GM06990 (cell line): Measurements from ENCODE around the gene WDR7.
A peak's percentile ranks its signal among the peaks of the same experiment; 100 is the strongest.

ENCODE experiments used
- DNase-seq: peaks from one replicate; pipeline ENCODE4 v3.0.0-alpha.2; 2011; ENCODE audit not compliant: insufficient read length; ENCODE audit errors: extremely low read depth
- H3K27me3 ChIP-seq: replicated peaks from 2 replicates; pipeline ENCODE4 v1.6.0; 2011; ENCODE audit warnings: low read length; ENCODE audit not compliant: control insufficient read depth, insufficient read depth
- H3K36me3 ChIP-seq: 2 replicates; pipeline ENCODE4 v1.5.1; 2011; ENCODE audit warnings: low read length; ENCODE audit not compliant: control insufficient read depth, insufficient read depth
- H3K4me3 ChIP-seq: replicated peaks from 2 replicates; pipeline ENCODE4 v1.5.1; 2011; ENCODE audit warnings: low read depth, mild to moderate bottlenecking, control low read depth, low read length
- CTCF ChIP-seq: IDR thresholded peaks from 2 replicates; pipeline ENCODE4 v1.5.1; 2011; ENCODE audit warnings: low read length, control low read depth, mild to moderate bottlenecking, inconsistent platforms; ENCODE audit not compliant: insufficient read depth, poor library complexity, severe bottlenecking

WDR7 gene

GRCh38 chr18:56770097-56770496 lies 118.9 kb downstream of the WDR7 start:
- Histone ChIP-seq H3K27me3 (no peaks in the 10 kb centered on the region), H3K36me3 (no peaks in the 10 kb centered on the region), H3K4me3 (no peak overlapping the region)
- TF ChIP-seq CTCF: no peak
- no peak for DNase-seq

GRCh38 chr18:56770873-56771272 lies 119.7 kb downstream of the WDR7 start:
- no peak for DNase-seq
- Histone ChIP-seq H3K36me3 (no peaks in the 10 kb centered on the region), H3K4me3 (no peak overlapping the region), H3K27me3 (no peaks in the 10 kb centered on the region)
- TF ChIP-seq CTCF: no peak

GRCh38 chr18:56775701-56776100 lies 124.5 kb downstream of the WDR7 start:
- no peak for DNase-seq
- TF ChIP-seq CTCF: no peak
- Histone ChIP-seq H3K4me3 (no peak overlapping the region), H3K36me3 (no peaks in the 10 kb centered on the region), H3K27me3 (no peaks in the 10 kb centered on the region)

- TF ChIP-seq CTCF: no peak
- H3K27me3 ChIP-seq: no peaks in the 10 kb centered on the region
- no peak overlapping the region for H3K4me3 ChIP-seq
- no peaks in the 10 kb centered on the region for H3K36me3 ChIP-seq
- DNase-seq: no peak
Observed at GRCh38 chr18:56787390-56787789, 136.2 kb downstream of the WDR7 start.

GRCh38 chr18:56789004-56789888 lies 138.1 kb downstream of the WDR7 start:
- TF ChIP-seq CTCF: peak; percentile 73
- Histone ChIP-seq H3K36me3 (no peaks in the 10 kb centered on the region), H3K27me3 (no peaks in the 10 kb centered on the region), H3K4me3 (no peak overlapping the region)
- DNase-seq: peak; percentile 5

- Histone ChIP-seq H3K4me3 (no peak overlapping the region), H3K27me3 (no peaks in the 10 kb centered on the region), H3K36me3 (no peaks in the 10 kb centered on the region)
- DNase-seq: no peak
- TF ChIP-seq CTCF: no peak
Observed at GRCh38 chr18:56789889-56790180, 138.7 kb downstream of the WDR7 start.
